Activated naive CD8-positive, alpha-beta T cell treated with anti-CD3 and anti-CD28 coated beads, Interleukin-2, amount 50 U/mL, for 24 hours (primary cell): Measurements from ENCODE around the gene FRMD7.
A peak's percentile ranks its signal among the peaks of the same experiment; 100 is the strongest.

Source experiments
- ATAC-seq: fragments of 150-1000 bp; cut with Tn5 transposase; one replicate; pipeline ENCODE4 v1.10.0; 2021
- DNase-seq: peaks from one replicate; pipeline ENCODE4 v3.0.0; 2021
- H3K27ac Mint-ChIP-seq: one replicate; pipeline ENCODE4 v1.8.0; 2021; ENCODE audit warnings: mild to moderate bottlenecking, mixed read lengths
- H3K27me3 Mint-ChIP-seq: one replicate; pipeline ENCODE4 v1.8.0; 2021; ENCODE audit warnings: mixed read lengths
- H3K36me3 Mint-ChIP-seq: one replicate; pipeline ENCODE4 v1.8.0; 2021; ENCODE audit warnings: low read depth, mixed read lengths
- H3K4me1 Mint-ChIP-seq: one replicate; pipeline ENCODE4 v1.8.0; 2021; ENCODE audit warnings: mixed read lengths
- H3K4me3 Mint-ChIP-seq: one replicate; pipeline ENCODE4 v1.8.0; 2021; ENCODE audit warnings: mild to moderate bottlenecking, moderate library complexity, mixed read lengths
- H3K9me3 Mint-ChIP-seq: one replicate; pipeline ENCODE4 v1.8.0; 2021; ENCODE audit warnings: mixed read lengths

The FRMD7 gene

DNA sequence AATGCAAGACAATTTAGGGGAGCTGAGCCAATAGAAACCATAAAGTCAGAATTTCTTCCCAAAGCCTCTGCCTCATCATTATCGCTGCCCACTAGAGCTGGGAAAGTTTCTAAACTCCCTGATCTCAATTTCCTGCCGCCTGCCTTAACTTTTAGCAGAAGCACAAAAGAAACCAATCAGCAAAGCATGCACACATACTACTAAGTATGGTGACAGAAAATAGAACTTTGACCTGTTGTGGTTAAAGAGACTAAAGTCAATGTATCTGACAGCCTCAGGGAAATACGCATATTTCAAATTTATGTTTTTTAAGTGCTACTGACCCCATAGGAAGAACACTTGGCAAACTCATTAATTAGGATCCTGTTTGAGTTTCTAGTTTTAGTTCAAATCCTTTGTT, 94.7 kb downstream of the FRMD7 start:
- H3K4me1 Mint-ChIP-seq = peaks cover 78% of the 10 kb centered on the region
- DNase-seq (no peak), ATAC-seq (no peak)
- H3K9me3 Mint-ChIP-seq = no peaks in the 10 kb centered on the region
- peaks cover 32% of the 10 kb centered on the region for H3K36me3 Mint-ChIP-seq
- no peak overlapping the region for H3K27ac Mint-ChIP-seq
- H3K27me3 Mint-ChIP-seq = no peaks in the 10 kb centered on the region
- H3K4me3 Mint-ChIP-seq = no peak overlapping the region

DNA sequence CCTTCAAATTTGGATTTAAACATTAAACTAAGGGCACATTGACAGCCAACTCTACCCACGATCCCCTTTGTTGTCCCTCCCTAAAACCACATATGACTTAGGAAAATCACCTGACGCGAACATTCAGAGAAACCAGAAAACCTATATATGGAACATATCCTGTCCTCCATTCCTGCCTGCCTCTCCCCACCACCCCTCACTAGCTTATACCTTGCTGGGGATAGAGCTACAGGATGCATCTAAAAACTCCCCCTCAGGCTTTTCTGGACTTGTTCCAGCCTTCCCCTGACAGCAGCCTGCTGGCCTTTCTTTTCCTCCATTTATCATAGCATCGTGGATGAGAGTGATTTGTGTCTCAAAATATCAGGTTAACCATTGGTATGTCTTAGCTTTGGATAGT, 96.0 kb downstream of the FRMD7 start:
- H3K4me1 Mint-ChIP-seq = peaks cover 80% of the 10 kb centered on the region
- H3K27me3 Mint-ChIP-seq = no peaks in the 10 kb centered on the region
- H3K27ac Mint-ChIP-seq = no peak overlapping the region
- peaks cover 39% of the 10 kb centered on the region for H3K36me3 Mint-ChIP-seq
- DNase-seq (no peak), ATAC-seq (peak; percentile 52)
- no peaks in the 10 kb centered on the region for H3K9me3 Mint-ChIP-seq
- H3K4me3 Mint-ChIP-seq = peak overlapping the region; percentile 21

DNA sequence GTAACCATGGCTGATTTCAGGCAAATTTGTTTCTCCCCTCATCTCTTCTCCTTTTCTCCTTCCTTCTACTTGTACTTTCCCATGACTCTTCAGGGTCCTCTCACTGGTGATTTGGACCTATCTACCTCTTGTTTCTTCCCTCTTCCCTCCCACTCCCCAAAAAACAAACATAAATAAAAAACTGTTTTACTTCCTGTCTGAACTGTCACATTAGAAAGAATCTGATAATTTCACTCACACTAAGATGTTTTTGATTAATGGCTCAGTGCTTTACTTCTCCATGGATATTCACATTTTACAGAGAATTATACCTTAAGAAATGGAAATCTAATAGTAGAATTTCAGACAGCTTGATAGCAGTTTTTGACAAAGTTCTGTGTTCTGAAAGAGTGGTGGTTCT, 97.6 kb downstream of the FRMD7 start:
- H3K9me3 Mint-ChIP-seq = no peaks in the 10 kb centered on the region
- no peak overlapping the region for H3K27ac Mint-ChIP-seq
- DNase-seq = no peak
- peaks cover 43% of the 10 kb centered on the region for H3K36me3 Mint-ChIP-seq
- H3K4me3 Mint-ChIP-seq = no peak overlapping the region
- peaks cover 83% of the 10 kb centered on the region for H3K4me1 Mint-ChIP-seq
- H3K27me3 Mint-ChIP-seq = no peaks in the 10 kb centered on the region
- ATAC-seq = no peak
